ENCODE data around the gene NRIP3. TPM values are rescaled to one million over a fixed set of nuclear protein-coding genes. Genes with fewer than 3 reads are reported as not detected.

Gene NRIP3
- total RNA-seq, 1 donor from 2014 or later, result 0.56 TPM

DNA sequence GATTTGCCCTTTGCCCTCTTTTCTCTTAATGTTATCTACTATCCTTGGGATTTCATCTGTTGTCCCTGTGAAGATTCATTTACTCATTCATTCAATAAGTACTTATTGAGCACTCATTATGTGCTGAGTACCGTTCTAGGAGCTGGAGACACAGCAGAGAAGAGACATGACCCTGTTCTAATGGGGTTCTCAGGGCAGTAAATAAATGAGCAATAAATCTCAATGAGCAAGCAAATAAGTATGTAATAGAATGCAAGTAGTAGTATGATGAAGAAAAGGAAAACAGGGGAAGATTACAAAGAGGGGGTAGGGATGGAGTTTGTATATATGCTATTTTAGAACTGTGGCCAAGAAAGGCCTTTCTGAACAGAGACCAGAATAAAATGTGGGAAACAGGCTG lies 34.2 kb upstream of the NRIP3 start:
- H3K27ac ChIP-seq, result no peak overlapping the region
- no peaks in the 10 kb centered on the region for H3K27me3 ChIP-seq (ENCODE audit: low read depth)
- H3K36me3 ChIP-seq, result no peaks in the 10 kb centered on the region
- intact Hi-C loops (cut with DNase I), result no loop called here
- H3K9me3 ChIP-seq, result no peaks in the 10 kb centered on the region
- DNase-seq, result no peak
- peaks cover 7% of the 10 kb centered on the region for H3K4me1 ChIP-seq
- TF ChIP-seq, protein P1, sequence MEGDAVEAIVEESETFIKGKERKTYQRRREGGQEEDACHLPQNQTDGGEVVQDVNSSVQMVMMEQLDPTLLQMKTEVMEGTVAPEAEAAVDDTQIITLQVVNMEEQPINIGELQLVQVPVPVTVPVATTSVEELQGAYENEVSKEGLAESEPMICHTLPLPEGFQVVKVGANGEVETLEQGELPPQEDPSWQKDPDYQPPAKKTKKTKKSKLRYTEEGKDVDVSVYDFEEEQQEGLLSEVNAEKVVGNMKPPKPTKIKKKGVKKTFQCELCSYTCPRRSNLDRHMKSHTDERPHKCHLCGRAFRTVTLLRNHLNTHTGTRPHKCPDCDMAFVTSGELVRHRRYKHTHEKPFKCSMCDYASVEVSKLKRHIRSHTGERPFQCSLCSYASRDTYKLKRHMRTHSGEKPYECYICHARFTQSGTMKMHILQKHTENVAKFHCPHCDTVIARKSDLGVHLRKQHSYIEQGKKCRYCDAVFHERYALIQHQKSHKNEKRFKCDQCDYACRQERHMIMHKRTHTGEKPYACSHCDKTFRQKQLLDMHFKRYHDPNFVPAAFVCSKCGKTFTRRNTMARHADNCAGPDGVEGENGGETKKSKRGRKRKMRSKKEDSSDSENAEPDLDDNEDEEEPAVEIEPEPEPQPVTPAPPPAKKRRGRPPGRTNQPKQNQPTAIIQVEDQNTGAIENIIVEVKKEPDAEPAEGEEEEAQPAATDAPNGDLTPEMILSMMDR (IDR thresholded peaks at IDR 0.05), result no peak
- ATAC-seq, result no peak
- H3K4me3 ChIP-seq, result no peak overlapping the region

DNA sequence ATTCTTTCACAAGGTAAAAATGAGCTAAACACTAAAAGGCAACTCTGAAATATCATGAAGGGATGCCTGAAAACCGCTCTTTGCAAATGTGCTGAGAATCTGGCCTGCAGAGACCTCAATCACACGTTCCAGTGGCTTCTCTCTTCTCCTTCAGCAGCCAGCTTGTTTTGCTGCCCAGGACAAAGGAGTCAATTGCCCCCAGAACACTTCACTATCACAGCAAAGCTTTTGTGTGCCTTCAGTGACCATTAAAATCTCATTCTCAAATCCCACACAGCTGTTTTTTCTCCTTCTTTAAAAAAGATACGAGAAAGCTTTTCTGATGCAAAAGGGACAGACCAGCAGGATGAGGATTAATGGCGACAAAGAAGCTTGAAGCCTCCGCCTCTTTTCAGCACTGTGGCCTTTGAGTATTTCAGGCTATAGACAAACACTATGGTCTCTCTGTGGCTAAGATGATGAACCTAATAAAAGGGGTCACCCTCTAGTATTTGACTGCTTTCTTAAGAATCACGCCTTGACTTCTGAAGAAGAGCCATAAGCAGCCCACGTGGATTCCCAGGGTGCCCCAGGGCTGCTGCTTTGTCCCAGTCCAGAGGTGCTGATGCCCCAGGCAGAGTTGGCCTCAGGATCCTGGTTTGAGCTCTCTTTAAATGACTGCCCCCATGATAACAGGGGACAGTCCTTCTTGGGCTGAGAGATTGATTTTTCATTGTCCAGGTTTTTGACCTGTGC lies 33.4 kb upstream of the NRIP3 start:
- Histone ChIP-seq H3K4me3 (no peak overlapping the region), H3K4me1 (peaks cover 7% of the 10 kb centered on the region), H3K36me3 (no peaks in the 10 kb centered on the region), H3K9me3 (no peaks in the 10 kb centered on the region), H3K27ac (no peak overlapping the region), H3K27me3 (ENCODE audit: low read depth) (no peaks in the 10 kb centered on the region)
- TF ChIP-seq, protein P1 (IDR thresholded peaks at IDR 0.05), result no peak
- DNase-seq, result no peak
- intact Hi-C loops (cut with DNase I), result no loop called here
- ATAC-seq, result no peak

DNA sequence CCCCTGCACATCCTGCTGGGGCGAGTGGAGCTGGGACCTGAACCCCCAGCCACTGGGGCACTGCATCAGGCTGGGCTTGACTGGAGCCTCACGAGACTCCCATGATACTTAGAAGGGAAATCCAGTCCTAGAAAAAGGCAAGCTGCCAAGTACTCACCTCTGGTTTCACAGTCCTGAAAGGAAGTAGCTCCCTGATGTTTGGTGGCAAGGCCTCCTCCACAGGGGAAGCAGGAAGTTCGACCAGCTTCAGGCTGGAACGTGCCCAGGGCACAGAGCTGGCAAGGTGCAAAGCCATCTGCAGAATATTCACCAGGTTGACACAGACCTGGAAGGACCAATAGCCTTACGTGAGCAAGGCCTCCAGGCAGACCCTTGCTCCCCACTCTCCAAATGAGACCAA lies 26.8 kb upstream of the NRIP3 start:
- H3K27me3 ChIP-seq (ENCODE audit: low read depth), result no peaks in the 10 kb centered on the region
- DNase-seq (no peak), ATAC-seq (no peak)
- intact Hi-C loops (cut with DNase I), result no loop called here
- H3K9me3 ChIP-seq, result no peaks in the 10 kb centered on the region
- H3K27ac ChIP-seq, result no peak overlapping the region
- no peaks in the 10 kb centered on the region for H3K4me1 ChIP-seq
- TF ChIP-seq, protein P1 (IDR thresholded peaks at IDR 0.05), result no peak
- H3K36me3 ChIP-seq, result no peaks in the 10 kb centered on the region
- H3K4me3 ChIP-seq, result no peak overlapping the region

GRCh38 chr11:9029422-9029821 lies 25.6 kb upstream of the NRIP3 start:
- no peak for ATAC-seq

DNA sequence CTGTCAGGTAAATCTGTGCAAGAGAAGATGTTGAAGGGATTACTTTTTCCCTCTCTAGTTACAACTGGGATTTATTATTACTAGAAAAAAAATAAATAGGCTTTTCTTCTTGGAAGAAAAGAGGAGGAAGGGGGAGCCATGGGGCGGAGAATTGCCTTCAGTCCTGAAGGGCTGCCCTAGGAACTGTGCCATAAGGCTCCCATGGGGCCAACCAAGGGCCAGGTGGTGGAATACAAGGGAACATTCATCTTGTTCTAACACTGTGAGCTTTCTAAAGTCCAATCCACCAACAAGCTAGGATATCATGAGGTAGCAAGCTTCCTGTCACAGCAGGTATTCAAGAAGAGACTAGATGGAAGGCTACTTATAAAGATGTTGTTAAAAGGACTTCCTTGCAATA lies 24.8 kb upstream of the NRIP3 start:
- H3K4me1 ChIP-seq, result no peaks in the 10 kb centered on the region
- DNase-seq, result no peak
- no peak for ATAC-seq

More at GRCh38 chr11:9029422-9029821, 25.6 kb upstream of the NRIP3 start:
- H3K36me3 ChIP-seq, result no peaks in the 10 kb centered on the region
- H3K4me3 ChIP-seq, result no peak overlapping the region
- no peaks in the 10 kb centered on the region for H3K9me3 ChIP-seq
- H3K27me3 ChIP-seq (ENCODE audit: low read depth), result no peaks in the 10 kb centered on the region
- intact Hi-C loops (cut with DNase I), result no loop called here
- DNase-seq, result no peak
- TF ChIP-seq, protein P1 (IDR thresholded peaks at IDR 0.05), result no peak
- no peak overlapping the region for H3K27ac ChIP-seq
- H3K4me1 ChIP-seq, result no peaks in the 10 kb centered on the region

More for the DNA sequence above, 24.8 kb upstream of the NRIP3 start:
- TF ChIP-seq, protein P1 (IDR thresholded peaks at IDR 0.05), result no peak
- H3K36me3 ChIP-seq, result no peaks in the 10 kb centered on the region
- no peaks in the 10 kb centered on the region for H3K9me3 ChIP-seq
- intact Hi-C loops (cut with DNase I), result no loop called here
- H3K27me3 ChIP-seq (ENCODE audit: low read depth), result no peaks in the 10 kb centered on the region
- no peak overlapping the region for H3K4me3 ChIP-seq
- no peak overlapping the region for H3K27ac ChIP-seq

Measured in lower lobe of right lung (tissue), 2 donors.